Smooth muscle cell (in vitro differentiated cells): ENCODE results near the gene SYT9. TPM values are rescaled to one million over a fixed set of nuclear protein-coding genes. Genes with fewer than 3 reads are reported as not detected.

Experiments
- DNase-seq: peaks from one replicate; lab custom pipeline; 2025; ENCODE audit not compliant: unreplicated experiment; lab: John Stamatoyannopoulos, UW
- H2AFZ ChIP-seq: fragments of 200-600 bp; sonication (generic); 2 replicates; pipeline ENCODE4 v1.6.0; 2016; ENCODE audit warnings: antibody characterized with exemption, low read depth, mild to moderate bottlenecking
- H3F3A ChIP-seq: fragments of 200-600 bp; sonication (generic); 2 replicates; pipeline ENCODE4 v1.6.0; 2017; ENCODE audit warnings: antibody characterized with exemption, low read depth
- H3K27ac ChIP-seq: fragments of 200-600 bp; sonication (generic); 2 replicates; pipeline ENCODE4 v1.5.1; 2016; ENCODE audit warnings: low read depth, mild to moderate bottlenecking
- H3K27me3 ChIP-seq: fragments of 200-600 bp; sonication (generic); 2 replicates; pipeline ENCODE4 v1.6.1; 2016; ENCODE audit warnings: low read depth, mild to moderate bottlenecking
- H3K36me3 ChIP-seq: fragments of 200-600 bp; sonication (generic); 2 replicates; pipeline ENCODE4 v1.5.1; 2016; ENCODE audit warnings: low read depth
- H3K4me1 ChIP-seq: fragments of 200-600 bp; sonication (generic); 2 replicates; pipeline ENCODE4 v1.5.1; 2016; ENCODE audit warnings: low read depth
- H3K4me2 ChIP-seq: fragments of 200-600 bp; sonication (generic); 2 replicates; pipeline ENCODE4 v1.6.0; 2016; ENCODE audit warnings: mild to moderate bottlenecking
- H3K4me3 ChIP-seq: fragments of 200-600 bp; sonication (generic); 2 replicates; pipeline ENCODE4 v1.5.1; 2016; ENCODE audit warnings: mild to moderate bottlenecking
- H3K79me2 ChIP-seq: fragments of 200-600 bp; sonication (generic); 2 replicates; pipeline ENCODE4 v1.6.0; 2016; ENCODE audit warnings: low read depth, mild to moderate bottlenecking
- H3K9ac ChIP-seq: fragments of 200-600 bp; sonication (generic); 2 replicates; pipeline ENCODE4 v1.6.0; 2016; ENCODE audit warnings: low read depth
- H3K9me3 ChIP-seq: fragments of 200-600 bp; sonication (generic); replicated peaks from 2 replicates; pipeline ENCODE4 v1.5.1; 2016; ENCODE audit warnings: low read depth
- H4K20me1 ChIP-seq: fragments of 200-600 bp; sonication (generic); 2 replicates; pipeline ENCODE4 v1.6.0; 2016; ENCODE audit warnings: low read depth
- WGBS: methylation state at CpG from one replicate; pipeline ENCODE4 v1.1.7; 2016; ENCODE audit warnings: low lambda C conversion rate; 5-methylcytosine and 5-hydroxymethylcytosine counted together
- polyA plus RNA-seq: library from polyadenylated mRNA; unstranded; fragments of >200 nt; fragmentation: Nextera tagmentation; extraction: Ambion mirVana; gene quantifications from 2 replicates; pipeline ENCODE4 v1.2.1, GENCODE V29; 2016
- total RNA-seq: library from RNA; depleted of rRNA; stranded (reverse); fragments of >200 nt; gene quantifications from 2 replicates; pipeline ENCODE4 v1.2.3, GENCODE V29; 2014
- TF ChIP-seq, protein P1 (sequence below): fragments of 200-600 bp; sonication (generic); IDR thresholded peaks from 2 replicates; pipeline ENCODE4 v1.5.1; 2017; ENCODE audit warnings: borderline replicate concordance, mild to moderate bottlenecking, antibody characterized with exemption; ENCODE audit not compliant: insufficient read depth, poor library complexity, severe bottlenecking

Gene SYT9
- total and polyA plus RNA-seq, 2 experiments from 2014 or later = 0.06 TPM; not detected in 1

DNA sequence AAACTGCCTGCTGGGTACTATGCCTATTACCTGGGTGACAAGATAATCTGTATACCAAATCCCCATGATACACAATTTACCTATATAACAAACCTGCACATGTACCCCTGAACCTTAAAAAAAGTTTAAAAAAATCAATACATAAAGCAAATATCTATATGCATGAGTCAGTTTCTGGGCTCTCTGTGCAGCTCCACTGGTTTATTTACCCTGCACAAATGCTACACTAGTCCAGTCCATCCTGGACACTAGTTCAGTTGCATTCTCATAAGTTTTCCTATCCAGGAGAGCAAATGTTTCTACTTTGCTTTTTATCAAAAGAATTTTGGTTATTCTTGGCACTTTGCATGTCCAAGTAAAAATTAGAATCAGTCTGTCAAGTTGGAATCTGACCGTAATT is 133.8 kb downstream of the SYT9 start:
- 90% methylated on average over 1 of the region's 1 CpG for WGBS

DNA sequence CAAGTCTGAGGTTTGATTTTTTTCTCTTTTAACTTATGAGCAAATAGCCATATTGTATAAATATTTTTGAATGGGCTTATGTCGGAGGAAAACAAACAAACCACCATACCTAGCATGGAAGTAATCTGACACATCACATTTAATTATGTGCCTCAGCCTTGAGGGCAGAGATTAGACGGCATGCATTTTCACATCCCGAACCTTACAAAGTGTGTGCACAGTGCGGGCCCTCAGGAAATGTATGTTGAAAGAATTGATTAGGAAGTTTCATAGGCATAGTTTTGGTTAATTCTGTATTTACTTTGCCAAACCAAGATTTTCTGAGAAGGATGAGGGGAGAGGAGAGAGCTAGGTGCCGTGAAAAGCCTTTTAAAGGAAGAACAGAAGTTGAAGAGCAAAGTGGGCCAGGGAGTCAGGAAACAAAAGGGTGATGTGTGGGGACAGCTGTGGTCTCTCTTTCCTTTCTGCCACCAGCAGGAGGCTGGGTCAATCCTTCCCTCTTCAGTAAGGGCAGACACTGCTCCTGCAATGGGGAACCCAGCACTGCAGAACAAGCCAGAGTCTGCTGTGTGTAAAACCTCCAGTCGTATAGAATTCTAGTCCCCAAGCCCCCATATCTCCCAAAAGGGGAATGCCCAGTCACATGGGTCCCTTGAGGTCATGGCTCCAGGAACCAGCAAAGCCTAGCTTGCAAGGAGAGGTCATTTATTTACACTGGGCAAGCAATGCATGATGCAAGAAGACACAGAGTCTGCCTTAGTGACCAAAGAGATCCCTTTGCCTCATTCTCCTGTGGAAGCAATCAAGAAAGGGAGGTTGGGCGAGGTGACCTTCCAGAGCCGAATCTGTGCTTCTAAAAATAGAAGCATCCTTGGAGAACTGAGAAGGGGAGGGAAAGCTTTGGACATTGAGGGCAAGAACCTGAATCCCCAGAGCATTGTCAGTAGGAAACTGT is 162.5 kb downstream of the SYT9 start:
- Histone ChIP-seq H3K27ac (no peak overlapping the region), H3K79me2 (no peaks in the 10 kb centered on the region), H4K20me1 (no peaks in the 10 kb centered on the region), H3K4me1 (no peaks in the 10 kb centered on the region), H3K27me3 (no peaks in the 10 kb centered on the region), H3K9me3 (no peaks in the 10 kb centered on the region), H3K36me3 (no peaks in the 10 kb centered on the region), H3F3A (no peaks in the 10 kb centered on the region), H3K9ac (no peak overlapping the region), H2AFZ (no peak overlapping the region), H3K4me2 (no peak overlapping the region), H3K4me3 (no peak overlapping the region)
- 77% methylated on average over 8 of the region's 8 CpGs for WGBS
- TF ChIP-seq, protein P1, sequence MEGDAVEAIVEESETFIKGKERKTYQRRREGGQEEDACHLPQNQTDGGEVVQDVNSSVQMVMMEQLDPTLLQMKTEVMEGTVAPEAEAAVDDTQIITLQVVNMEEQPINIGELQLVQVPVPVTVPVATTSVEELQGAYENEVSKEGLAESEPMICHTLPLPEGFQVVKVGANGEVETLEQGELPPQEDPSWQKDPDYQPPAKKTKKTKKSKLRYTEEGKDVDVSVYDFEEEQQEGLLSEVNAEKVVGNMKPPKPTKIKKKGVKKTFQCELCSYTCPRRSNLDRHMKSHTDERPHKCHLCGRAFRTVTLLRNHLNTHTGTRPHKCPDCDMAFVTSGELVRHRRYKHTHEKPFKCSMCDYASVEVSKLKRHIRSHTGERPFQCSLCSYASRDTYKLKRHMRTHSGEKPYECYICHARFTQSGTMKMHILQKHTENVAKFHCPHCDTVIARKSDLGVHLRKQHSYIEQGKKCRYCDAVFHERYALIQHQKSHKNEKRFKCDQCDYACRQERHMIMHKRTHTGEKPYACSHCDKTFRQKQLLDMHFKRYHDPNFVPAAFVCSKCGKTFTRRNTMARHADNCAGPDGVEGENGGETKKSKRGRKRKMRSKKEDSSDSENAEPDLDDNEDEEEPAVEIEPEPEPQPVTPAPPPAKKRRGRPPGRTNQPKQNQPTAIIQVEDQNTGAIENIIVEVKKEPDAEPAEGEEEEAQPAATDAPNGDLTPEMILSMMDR = no peak
- DNase-seq = no peak

More for the DNA sequence above, 133.8 kb downstream of the SYT9 start:
- no peaks in the 10 kb centered on the region for H3K4me1 ChIP-seq
- TF ChIP-seq, protein P1 = no peak
- H4K20me1 ChIP-seq = no peaks in the 10 kb centered on the region
- no peak overlapping the region for H3K4me2 ChIP-seq
- H2AFZ ChIP-seq = no peak overlapping the region
- no peak overlapping the region for H3K27ac ChIP-seq
- no peaks in the 10 kb centered on the region for H3K79me2 ChIP-seq
- no peaks in the 10 kb centered on the region for H3F3A ChIP-seq
- H3K27me3 ChIP-seq = no peaks in the 10 kb centered on the region
- H3K9ac ChIP-seq = no peak overlapping the region
- no peak overlapping the region for H3K4me3 ChIP-seq
- no peak for DNase-seq
- H3K36me3 ChIP-seq = no peaks in the 10 kb centered on the region
- H3K9me3 ChIP-seq = no peaks in the 10 kb centered on the region

DNA sequence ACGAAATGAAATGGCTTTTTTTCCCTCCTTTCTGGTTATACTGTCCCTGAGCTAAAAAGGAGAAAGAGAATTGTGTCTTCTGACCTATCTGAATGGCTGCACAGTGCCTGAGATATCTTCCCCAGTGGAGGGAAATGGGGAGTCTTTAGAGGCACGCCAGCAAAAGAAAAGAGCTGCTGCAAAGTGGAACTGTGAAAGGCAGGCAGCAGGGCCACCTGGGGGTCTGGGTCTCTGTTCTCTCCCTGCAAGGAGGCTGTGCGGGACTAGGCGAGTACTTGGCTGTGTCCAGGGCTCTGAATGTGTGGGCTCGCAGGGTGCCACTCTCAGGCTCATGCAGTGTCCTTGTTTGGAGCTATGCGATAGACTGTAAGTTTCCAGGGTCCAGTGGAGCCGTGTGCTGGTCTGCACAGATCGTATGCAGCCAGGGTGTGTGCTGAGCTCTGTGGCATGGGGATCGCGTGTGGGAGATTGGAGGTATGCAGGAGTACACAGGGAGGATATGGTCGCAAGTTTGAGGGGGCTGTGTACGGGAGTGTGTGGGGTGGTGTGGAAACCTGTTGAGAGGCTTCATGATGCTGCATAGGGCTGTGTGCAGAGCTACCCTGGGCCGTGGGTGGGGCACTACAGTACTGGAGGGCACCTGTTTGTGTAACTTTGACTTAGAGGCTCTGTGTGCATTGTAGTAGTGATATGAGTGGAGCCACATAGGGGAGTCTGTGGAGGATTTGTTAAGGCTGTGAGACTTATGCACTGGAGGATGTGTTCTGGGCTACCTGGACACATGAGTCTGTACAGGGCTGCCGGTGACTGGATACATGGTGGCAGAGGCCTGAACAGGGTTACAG is 163.5 kb downstream of the SYT9 start:
- no peak overlapping the region for H3K4me2 ChIP-seq
- H2AFZ ChIP-seq = no peak overlapping the region
- H4K20me1 ChIP-seq = no peaks in the 10 kb centered on the region
- 94% methylated on average over 14 of the region's 14 CpGs for WGBS
- H3K27ac ChIP-seq = no peak overlapping the region
- TF ChIP-seq, protein P1 = no peak
- H3K27me3 ChIP-seq = no peaks in the 10 kb centered on the region
- H3K4me3 ChIP-seq = no peak overlapping the region
- no peaks in the 10 kb centered on the region for H3K4me1 ChIP-seq
- H3K9me3 ChIP-seq = no peaks in the 10 kb centered on the region
- no peaks in the 10 kb centered on the region for H3K36me3 ChIP-seq
- no peaks in the 10 kb centered on the region for H3K79me2 ChIP-seq
- DNase-seq = no peak
- no peaks in the 10 kb centered on the region for H3F3A ChIP-seq
- no peak overlapping the region for H3K9ac ChIP-seq
